HG02623 (cell line): Measurements from ENCODE around the gene PTPRN.
A peak's percentile ranks its signal among the peaks of the same experiment; 100 is the strongest.
"Not testable (repeated sequence)": the region's sequence is repeated elsewhere in the genome, so short reads cannot be mapped to it uniquely, and the experiment has no call there.

Source experiments
- ATAC-seq: cut with Tn5 transposase; IDR thresholded peaks from one replicate; pipeline ENCODE4 v1.9.1; 2021; ENCODE audit warnings: moderate library complexity; ENCODE audit not compliant: unreplicated experiment

The PTPRN gene

GRCh38 chr2:219287580-219288265 is 21.5 kb downstream of the PTPRN start:
- ATAC-seq: no peak

- ATAC-seq: not testable (repeated sequence)
Observed at GRCh38 chr2:219287116-219287440, 22.1 kb downstream of the PTPRN start.

- ATAC-seq: no peak
Observed at GRCh38 chr2:219286436-219287115, 22.6 kb downstream of the PTPRN start.

GRCh38 chr2:219285894-219286425 is 23.2 kb downstream of the PTPRN start:
- ATAC-seq: no peak

- no peak for ATAC-seq
Observed at GRCh38 chr2:219285373-219285735, 23.8 kb downstream of the PTPRN start.

GRCh38 chr2:219284501-219285372 is 24.5 kb downstream of the PTPRN start:
- no peak for ATAC-seq

GRCh38 chr2:219282943-219283581 is 26.1 kb downstream of the PTPRN start:
- no peak for ATAC-seq

GRCh38 chr2:219282375-219282774 is 26.8 kb downstream of the PTPRN start:
- no peak for ATAC-seq

- no peak for ATAC-seq
Observed at GRCh38 chr2:219281588-219281987, 27.6 kb downstream of the PTPRN start.

GRCh38 chr2:219280651-219281050 is 28.6 kb downstream of the PTPRN start:
- no peak for ATAC-seq

GRCh38 chr2:219279916-219280516 is 29.2 kb downstream of the PTPRN start:
- ATAC-seq: no peak

- ATAC-seq: peak; percentile 81
Observed at GRCh38 chr2:219279151-219279915, 29.9 kb downstream of the PTPRN start, which contains the start of gene DNAJB2. Gene DNAJB2 (plus strand): TSS chr2:219279366. CDS start chr2:219279834, 468 bp downstream.

- no peak for ATAC-seq
Observed at GRCh38 chr2:219278655-219279150, 30.5 kb downstream of the PTPRN start.

GRCh38 chr2:219277703-219278654 is 31.2 kb downstream of the PTPRN start:
- ATAC-seq: no peak

GRCh38 chr2:219274361-219274921 is 34.8 kb downstream of the PTPRN start:
- ATAC-seq: no peak

GRCh38 chr2:219273937-219274336 is 35.3 kb downstream of the PTPRN start:
- no peak for ATAC-seq

- ATAC-seq: no peak
Observed at GRCh38 chr2:219272995-219273394, 36.2 kb downstream of the PTPRN start.

GRCh38 chr2:219272356-219272755 is 36.8 kb downstream of the PTPRN start:
- ATAC-seq: no peak
